Suprapubic skin (tissue), 4 donors: Measurements from ENCODE around the gene F2RL1. TPM values are rescaled to one million over a fixed set of nuclear protein-coding genes. Genes with fewer than 3 reads are reported as not detected.

Experiments
- DNase-seq, 2 donors: peaks; one replicate each; pipeline ENCODE4 v3.0.0-alpha.2; 2019; ENCODE audit warnings: low spot score in 2 of 2
- H3K27ac ChIP-seq: fragments of 200-600 bp; sonication (generic); one replicate; pipeline ENCODE4 v1.5.1; 2019
- H3K27me3 ChIP-seq: fragments of 200-600 bp; sonication (generic); one replicate; pipeline ENCODE4 v1.5.1; 2019
- H3K36me3 ChIP-seq: fragments of 200-600 bp; sonication (generic); one replicate; pipeline ENCODE4 v1.5.1; 2019
- H3K4me1 ChIP-seq: fragments of 200-600 bp; sonication (generic); one replicate; pipeline ENCODE4 v1.5.1; 2019
- H3K4me3 ChIP-seq: fragments of 200-600 bp; sonication (generic); one replicate; pipeline ENCODE4 v1.5.1; 2019; ENCODE audit warnings: mild to moderate bottlenecking
- H3K9me3 ChIP-seq: fragments of 200-600 bp; sonication (generic); one replicate; pipeline ENCODE4 v1.5.1; 2019
- EP300 ChIP-seq: sonication (generic); formaldehyde crosslinking; IDR thresholded peaks from one replicate; pipeline ENCODE4 v1.6.1; 2017; ENCODE audit warnings: antibody characterized with exemption
- POLR2A ChIP-seq, 2 donors: fragments of 450-650 bp; IDR thresholded peaks; one replicate each; pipeline ENCODE4 v1.6.1; 2017; ENCODE audit warnings: antibody characterized with exemption in 2 of 2, mild to moderate bottlenecking in 2 of 2, moderate library complexity in 2 of 2
- POLR2AphosphoS5 ChIP-seq, 3 donors: sonication (generic); formaldehyde crosslinking; IDR thresholded peaks; one replicate each; pipeline ENCODE4 v1.6.1; 2017; ENCODE audit warnings: antibody characterized with exemption in 3 of 3
- WGBS: methylation state at CpG from one replicate; pipeline ENCODE4 v1.1.5; 2018; 5-methylcytosine and 5-hydroxymethylcytosine counted together
- total RNA-seq, 4 donors: library from RNA; depleted of rRNA; stranded (reverse); fragments of >200 nt; gene quantifications; one replicate each; pipeline ENCODE4 v1.1.0, GENCODE V29; 2016
- TF ChIP-seq, protein P1 (sequence below), 2 donors: fragments of 200-600 bp in 1 of 2; fragments of 450-650 bp in 1 of 2; sonication (generic) in 1 of 2; IDR thresholded peaks; one replicate each; pipeline ENCODE4 v1.5.1; 2016 to 2019; ENCODE audit warnings: antibody characterized with exemption in 2 of 2, mild to moderate bottlenecking in 1 of 2, moderate library complexity in 1 of 2

F2RL1 gene
- total RNA-seq, 4 donors from 2014 or later = 20.8 to 107 (median 77.7) TPM

- Histone ChIP-seq H3K36me3 (no peaks in the 10 kb centered on the region), H3K9me3 (no peaks in the 10 kb centered on the region), H3K27ac (no peak overlapping the region), H3K4me3 (no peak overlapping the region), H3K27me3 (no peaks in the 10 kb centered on the region), H3K4me1 (no peaks in the 10 kb centered on the region)
- WGBS = 29% methylated on average over 3 of the region's 3 CpGs
- no peak for TF ChIP-seq POLR2AphosphoS5 (IDR thresholded peaks at IDR 0.05)
- TF ChIP-seq, protein P1, sequence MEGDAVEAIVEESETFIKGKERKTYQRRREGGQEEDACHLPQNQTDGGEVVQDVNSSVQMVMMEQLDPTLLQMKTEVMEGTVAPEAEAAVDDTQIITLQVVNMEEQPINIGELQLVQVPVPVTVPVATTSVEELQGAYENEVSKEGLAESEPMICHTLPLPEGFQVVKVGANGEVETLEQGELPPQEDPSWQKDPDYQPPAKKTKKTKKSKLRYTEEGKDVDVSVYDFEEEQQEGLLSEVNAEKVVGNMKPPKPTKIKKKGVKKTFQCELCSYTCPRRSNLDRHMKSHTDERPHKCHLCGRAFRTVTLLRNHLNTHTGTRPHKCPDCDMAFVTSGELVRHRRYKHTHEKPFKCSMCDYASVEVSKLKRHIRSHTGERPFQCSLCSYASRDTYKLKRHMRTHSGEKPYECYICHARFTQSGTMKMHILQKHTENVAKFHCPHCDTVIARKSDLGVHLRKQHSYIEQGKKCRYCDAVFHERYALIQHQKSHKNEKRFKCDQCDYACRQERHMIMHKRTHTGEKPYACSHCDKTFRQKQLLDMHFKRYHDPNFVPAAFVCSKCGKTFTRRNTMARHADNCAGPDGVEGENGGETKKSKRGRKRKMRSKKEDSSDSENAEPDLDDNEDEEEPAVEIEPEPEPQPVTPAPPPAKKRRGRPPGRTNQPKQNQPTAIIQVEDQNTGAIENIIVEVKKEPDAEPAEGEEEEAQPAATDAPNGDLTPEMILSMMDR (IDR thresholded peaks at IDR 0.05) = no peak
- no peak for TF ChIP-seq POLR2A (IDR thresholded peaks at IDR 0.05)
- no peak for TF ChIP-seq EP300
- no peak for DNase-seq
Observed at GRCh38 chr5:76874088-76874581, 55.3 kb downstream of the F2RL1 start.

Other genes with a start within 250 kb of the F2RL1 start
- gene F2RL2, start 195.6 kb upstream of the F2RL1 start, total RNA-seq = 1 to 10 TPM in 2 of 4 donors, under 1 TPM in 2; 0.79 to 1.9 (median 1.0) TPM
- gene F2R, start 102.9 kb upstream of the F2RL1 start, total RNA-seq = 10 to 100 TPM; 33.8 to 48.6 (median 45.7) TPM
- gene S100Z, start 31.0 kb downstream of the F2RL1 start, total RNA-seq = not detected
- gene CRHBP, start 134.0 kb downstream of the F2RL1 start, total RNA-seq = 1 to 10 TPM in 1 of 4 donors, under 1 TPM in 1, not detected in 2; 0.73 to 1.0 TPM
- 10 to 100 TPM; 16.3 to 23.5 (median 21.3) TPM for gene AGGF1, start 211.4 kb downstream of the F2RL1 start, total RNA-seq